K562 (cell line): Measurements from ENCODE around the gene ACTN2. TPM values are rescaled to one million over a fixed set of nuclear protein-coding genes. Genes with fewer than 3 reads are reported as not detected.

Experiments used
- ATAC-seq: fragments of 200-7000 bp; cut with Tn5 transposase; 3 replicates; pipeline ENCODE4 v1.9.1; 2020; ENCODE audit warnings: moderate library complexity
- BruUV-seq: library from RNA; stranded (reverse); fragments of 400-500 nt; replicated peaks from 2 replicates; lab custom pipeline; 2021; lab: Mats Ljungman, UMichigan
- CTCF ChIA-PET: fragments of 300-600 bp; formaldehyde crosslinking; extraction: SDS; loops from one replicate; lab custom pipeline; 2021; ENCODE audit warnings: low intra/inter-chr PET ratio; lab: Yijun Ruan, JAX
- POLR2A ChIA-PET: fragments of 300-600, 350-650 bp; sonication (Branson Sonifier 250); formaldehyde crosslinking; extraction: SDS; loops from one replicate; lab custom pipeline; 2021; ENCODE audit warnings: antibody characterized with exemption, inconsistent platforms; lab: Yijun Ruan, JAX
- DNase-seq, 4 experiments: peaks; one replicate each; pipeline versions ENCODE4 v3.0.0 to v3.0.0-alpha.2; 2011 to 2018; ENCODE audit warnings: low spot score in 3 of 4, mixed read lengths in 3 of 4; ENCODE audit errors: extremely low read depth in 1 of 4
- FAIRE-seq: peaks from 2 replicates; lab custom pipeline; 2011; peaks lifted over from hg19 to GRCh38; lab: Jason Lieb, UNC
- H2AFZ ChIP-seq: 2 replicates; pipeline ENCODE4 v1.6.0; 2011; ENCODE audit warnings: low read depth, low read length, control low read depth, inconsistent platforms
- H3K27ac ChIP-seq: fragments of 200-600 bp; 3 replicates; pipeline ENCODE4 v1.8.0; 2011; ENCODE audit warnings: low read depth, mild to moderate bottlenecking, control low read depth, inconsistent platforms, low read length, moderate library complexity, mixed read lengths; ENCODE audit errors: extremely low read depth
- H3K27me3 ChIP-seq, 2 experiments: fragments of 300-600 bp in 1 of 2; 2 replicates in 1 of 2; 3 replicates in 1 of 2; pipeline versions ENCODE4 v1.6.0 to v1.8.0; 2011; ENCODE audit warnings: inconsistent platforms in 2 of 2, low read length in 2 of 2, mild to moderate bottlenecking in 1 of 2, mixed read lengths in 1 of 2, moderate library complexity in 1 of 2; ENCODE audit not compliant: control insufficient read depth in 2 of 2, insufficient read depth in 2 of 2
- H3K36me3 ChIP-seq: fragments of 300-600 bp; 3 replicates; pipeline ENCODE4 v1.8.0; 2011; ENCODE audit warnings: mild to moderate bottlenecking, low read length, inconsistent platforms; ENCODE audit not compliant: control insufficient read depth, insufficient read depth
- H3K4me1 ChIP-seq, 2 experiments: fragments of 200-600 bp in 1 of 2; replicated peaks in 1 of 2; 2 replicates in 1 of 2; 3 replicates in 1 of 2; pipeline versions ENCODE4 v1.5.1 to v1.8.0; 2011; ENCODE audit warnings: inconsistent platforms in 2 of 2, low read length in 2 of 2, mild to moderate bottlenecking in 1 of 2, mixed read lengths in 1 of 2, moderate library complexity in 1 of 2; ENCODE audit not compliant: control insufficient read depth in 2 of 2, insufficient read depth in 2 of 2
- H3K4me2 ChIP-seq: 2 replicates; pipeline ENCODE4 v1.6.1; 2011; ENCODE audit warnings: low read length, control low read depth, inconsistent platforms, mixed read lengths; ENCODE audit not compliant: insufficient read depth
- H3K4me3 ChIP-seq: fragments of 200-600 bp; sonication (generic), shearing (Covaris generic); 2 replicates; pipeline ENCODE4 v1.5.1; 2016; ENCODE audit warnings: control low read depth, inconsistent platforms
- H3K79me2 ChIP-seq: fragments of 200-600 bp; 3 replicates; pipeline ENCODE4 v1.8.0; 2011; ENCODE audit warnings: low read length, inconsistent platforms; ENCODE audit not compliant: control insufficient read depth, insufficient read depth
- H3K9ac ChIP-seq, 2 experiments: 2 replicates each; pipeline versions ENCODE4 v1.6.0 to v1.6.1; 2011; ENCODE audit warnings: low read depth in 2 of 2, low read length in 2 of 2, control low read depth in 1 of 2, inconsistent platforms in 1 of 2, mild to moderate bottlenecking in 1 of 2, mixed read lengths in 1 of 2; ENCODE audit not compliant: insufficient read depth in 1 of 2
- H3K9me1 ChIP-seq: one replicate; pipeline ENCODE4 v1.6.0; 2011; ENCODE audit warnings: inconsistent platforms, mild to moderate bottlenecking, low read length, moderate library complexity; ENCODE audit not compliant: control insufficient read depth, insufficient read depth
- H3K9me3 ChIP-seq: replicated peaks from 2 replicates; pipeline ENCODE4 v1.5.1; 2011; ENCODE audit warnings: low read depth, low read length, inconsistent platforms; ENCODE audit not compliant: control insufficient read depth, insufficient read depth
- H4K20me1 ChIP-seq: replicated peaks from 2 replicates; pipeline ENCODE4 v1.6.1; 2011; ENCODE audit warnings: low read length, inconsistent platforms, mixed read lengths; ENCODE audit not compliant: control insufficient read depth, insufficient read depth
- ETV5 ChIP-seq: sonication (generic); formaldehyde crosslinking; IDR thresholded peaks from 2 replicates; pipeline ENCODE4 v1.4.0; 2020; ENCODE audit warnings: low read depth, mild to moderate bottlenecking, missing genetic modification reagents
- HINFP ChIP-seq: fragments of 450-650 bp; conservative IDR thresholded peaks from 2 replicates; pipeline ENCODE4 v1.6.1; 2016; ENCODE audit warnings: missing genetic modification characterization, low read depth, mild to moderate bottlenecking, control low read depth, missing compliant biosample characterization
- HNRNPL ChIP-seq: fragments of 200-400 bp; formaldehyde crosslinking; IDR thresholded peaks from 2 replicates; pipeline ENCODE4 v1.6.1; 2017; ENCODE audit warnings: low read depth, mild to moderate bottlenecking, low read length
- MEIS2 ChIP-seq: fragments of 450-650 bp; IDR thresholded peaks from 2 replicates; pipeline ENCODE4 v1.6.1; 2014; ENCODE audit warnings: mild to moderate bottlenecking; ENCODE audit not compliant: partially characterized antibody
- NCOR1 ChIP-seq: fragments of 450-650 bp; IDR thresholded peaks from 2 replicates; pipeline ENCODE4 v1.6.1; 2016; ENCODE audit warnings: mild to moderate bottlenecking, moderate library complexity
- NFE2 ChIP-seq: IDR thresholded peaks from 2 replicates; pipeline ENCODE4 v1.6.1; 2014; ENCODE audit warnings: antibody characterized with exemption, low read depth
- SMARCA5 ChIP-seq: fragments of 450-650 bp; IDR thresholded peaks from 2 replicates; pipeline ENCODE4 v1.6.1; 2016
- ZBTB8A ChIP-seq: fragments of 450-650 bp; IDR thresholded peaks from 2 replicates; pipeline ENCODE4 v1.6.1; 2018; ENCODE audit warnings: mild to moderate bottlenecking, moderate library complexity; ENCODE audit not compliant: partially characterized antibody
- ZFP91 ChIP-seq: sonication (generic); formaldehyde crosslinking; IDR thresholded peaks from 2 replicates; pipeline ENCODE4 v1.8.0; 2022; ENCODE audit warnings: mild to moderate bottlenecking, missing genetic modification reagents
- ZNF121 ChIP-seq: sonication (generic); formaldehyde crosslinking; conservative IDR thresholded peaks from 2 replicates; pipeline ENCODE4 v1.8.0; 2022; ENCODE audit warnings: missing genetic modification reagents
- ZNF699 ChIP-seq: fragments of 250-450 bp; sonication (Bioruptor Pico); IDR thresholded peaks from 2 replicates; pipeline ENCODE4 v1.8.0; 2021; ENCODE audit warnings: mild to moderate bottlenecking, moderate library complexity; ENCODE audit not compliant: insufficient replicate concordance
- WGBS: fragments of 100-300 bp; shearing (Covaris generic); methylation state at CpG from one replicate; pipeline ENCODE4 v1.1.6; 2016; ENCODE audit warnings: low coverage, mixed read lengths; ENCODE audit not compliant: insufficient coverage; ENCODE audit errors: missing lambda C conversion rate; 5-methylcytosine and 5-hydroxymethylcytosine counted together
- in situ Hi-C: fragments of 300-500 bp; cut with MboI; formaldehyde crosslinking; loops from 4 replicates; pipeline ENCODE4 v1.15.0; 2018; ENCODE audit warnings: inconsistent platforms, mixed read lengths
- intact Hi-C: fragments of 100-400 bp; cut with micrococcal nuclease; formaldehyde crosslinking; loops from 2 replicates; pipeline ENCODE4 v1.14.2; 2022
- polyA plus RNA-seq, 8 experiments: library from polyadenylated mRNA; depleted of rRNA in 4 of 8; stranded (reverse) in 5 of 8; unstranded in 3 of 8; fragments of >200 nt; fragmentation: Nextera tagmentation in 2 of 8; fragmentation: Illumina TruSeq in 1 of 8; extraction: Ambion mirVana in 2 of 8; extraction: Trizol in 1 of 8; gene quantifications; 2 replicates each; pipeline versions ENCODE4 v1.2.1 to v1.2.3, GENCODE V29; 2011 to 2014; ENCODE audit warnings: inconsistent platforms in 1 of 8, missing spikeins in 1 of 8
- total RNA-seq, 7 experiments: library from RNA; depleted of rRNA in 6 of 7; stranded (reverse); fragments of >200 nt in 6 of 7; fragmentation: Illumina TruSeq in 2 of 7; extraction: Trizol in 2 of 7; gene quantifications; 2 replicates each; pipeline versions ENCODE4 v1.2.1 to v1.2.3, GENCODE V29; 2011 to 2021; ENCODE audit warnings: low replicate concordance in 1 of 7

Gene ACTN2
- total and polyA plus RNA-seq, 9 of the 15 experiments (the other 6 are each of a cell fraction or from before 2014, with no cell fraction given), result 0.18 to 0.94 (median 0.42) TPM

- intact Hi-C loops (no loop called here), in situ Hi-C loops (no loop called here)
- Histone ChIP-seq H4K20me1 (no peaks in the 10 kb centered on the region; the same call in 1 of the 2 replicates), H3K79me2 (no peaks in the 10 kb centered on the region), H3K4me1 (peaks cover 7% of the 10 kb centered on the region in 2 experiments; a peak in 4 of 5 replicates), H3K4me3 (no peak overlapping the region), H2AFZ (no peak overlapping the region), H3K9me3 (no peaks in the 10 kb centered on the region), H3K27me3 (peaks cover 27 to 38% of the 10 kb centered on the region in 2 experiments), H3K4me2 (no peak overlapping the region), H3K36me3 (no peaks in the 10 kb centered on the region), H3K27ac (no peak overlapping the region), H3K9me1 (no peaks in the 10 kb centered on the region), H3K9ac (no peak overlapping the region)
- no peak for TF ChIP-seq MEIS2
- TF ChIP-seq ZNF121 (CRISPR knock-in tag), result peak; percentile 74
- ATAC-seq (no peak), DNase-seq (no peak), FAIRE-seq (no peak)
- ChIA-PET CTCF (no interaction called here), POLR2A (no interaction called here)
- 12% methylated on average over 5 of the region's 5 CpGs for WGBS
- BruUV-seq, result no TSS peak
Measured at GRCh38 chr1:236691348-236691747, 5.0 kb downstream of the ACTN2 start.

GRCh38 chr1:236692128-236692527 lies 5.8 kb downstream of the ACTN2 start:
- H4K20me1 ChIP-seq, result no peaks in the 10 kb centered on the region; the same call in 1 of the 2 replicates
- ChIA-PET CTCF (no interaction called here), POLR2A (no interaction called here)
- H3K79me2 ChIP-seq, result no peaks in the 10 kb centered on the region
- H3K9ac ChIP-seq, result no peak overlapping the region
- intact Hi-C loops, result no loop called here
- BruUV-seq, result no TSS peak
- 5% methylated on average over 3 of the region's 3 CpGs for WGBS
- no peaks in the 10 kb centered on the region for H3K9me3 ChIP-seq
- ATAC-seq (no peak), FAIRE-seq (no peak)
- TF ChIP-seq NFE2, result no peak
- no peak for TF ChIP-seq ZFP91 (CRISPR knock-in tag)
- no peak for TF ChIP-seq HNRNPL
- no peak for TF ChIP-seq ETV5 (CRISPR knock-in tag)
- no peak for TF ChIP-seq SMARCA5
- TF ChIP-seq NCOR1, result no peak
- TF ChIP-seq HINFP (tag), result no peak
- TF ChIP-seq ZBTB8A, result no peak
- TF ChIP-seq ZNF699 (CRISPR knock-in tag), result no peak
- TF ChIP-seq, all 486 proteins: peak for 0
- no peak overlapping the region for H3K4me3 ChIP-seq
- in situ Hi-C loops, result no loop called here
- H3K4me1 ChIP-seq, result peaks cover 0 to under 1% of the 10 kb centered on the region in 2 experiments; a peak in 1 of 5 replicates
- no peak for DNase-seq
- no peaks in the 10 kb centered on the region for H3K36me3 ChIP-seq
- H3K27me3 ChIP-seq, result peaks cover 27 to 37% of the 10 kb centered on the region in 2 experiments
- no peaks in the 10 kb centered on the region for H3K9me1 ChIP-seq
- no peak overlapping the region for H2AFZ ChIP-seq
- H3K4me2 ChIP-seq, result no peak overlapping the region
- no peak overlapping the region for H3K27ac ChIP-seq
